Subcutaneous abdominal adipose tissue (tissue), 5 donors: Measurements from ENCODE around the gene DNAJC5G.

Experiments used
- H3K27ac ChIP-seq: one replicate; pipeline ENCODE4 v1.7.0; 2013; ENCODE audit warnings: low read depth, mild to moderate bottlenecking, inconsistent platforms, low read length, moderate library complexity
- H3K27me3 ChIP-seq, 5 donors: one replicate each; pipeline ENCODE4 v1.7.0; 2013; ENCODE audit warnings: low read length in 5 of 5, inconsistent platforms in 1 of 5; ENCODE audit not compliant: control insufficient read depth in 5 of 5, insufficient read depth in 4 of 5
- H3K36me3 ChIP-seq, 5 donors: one replicate each; pipeline ENCODE4 v1.7.0; 2013; ENCODE audit warnings: low read length in 5 of 5; ENCODE audit not compliant: control insufficient read depth in 5 of 5, insufficient read depth in 5 of 5
- H3K4me1 ChIP-seq, 5 donors: one replicate each; pipeline ENCODE4 v1.7.0; 2013; ENCODE audit warnings: low read length in 5 of 5, mild to moderate bottlenecking in 3 of 5, moderate library complexity in 1 of 5; ENCODE audit not compliant: control insufficient read depth in 5 of 5, insufficient read depth in 5 of 5
- H3K4me3 ChIP-seq, 5 donors: one replicate each; pipeline ENCODE4 v1.7.0; 2013; ENCODE audit warnings: low read length in 5 of 5, low read depth in 1 of 5
- H3K9ac ChIP-seq, 5 donors: one replicate each; pipeline ENCODE4 v1.7.0; 2013; ENCODE audit warnings: low read length in 5 of 5, mild to moderate bottlenecking in 4 of 5, moderate library complexity in 3 of 5
- H3K9me3 ChIP-seq, 5 donors: one replicate each; pipeline ENCODE4 v1.7.0; 2013; ENCODE audit warnings: low read length in 5 of 5; ENCODE audit not compliant: control insufficient read depth in 5 of 5
- donor health status: healthy.
- donor health status: healthy.
- donor health status: healthy.
- donor health status: healthy.
- donor health status: healthy.

Gene DNAJC5G

DNA sequence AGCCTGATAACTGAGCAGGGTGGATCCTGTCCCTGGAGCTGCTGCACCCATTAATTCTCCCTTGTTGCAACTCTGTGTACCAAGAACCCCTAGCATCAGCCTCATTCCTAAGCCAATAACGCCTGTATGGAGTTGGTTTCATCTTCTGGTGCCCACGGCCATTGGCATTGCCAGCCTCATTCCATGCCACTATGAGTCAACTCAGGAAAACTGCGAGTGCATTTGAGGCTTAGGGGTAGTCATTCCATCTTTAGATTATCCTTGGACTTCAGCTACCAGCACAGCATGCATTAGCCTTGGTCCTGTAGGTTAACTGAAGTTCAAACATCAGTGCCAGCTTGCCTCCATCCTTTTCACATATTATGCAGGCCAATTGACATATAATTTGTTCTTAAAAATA lies 5.6 kb downstream of the DNAJC5G start:
- Histone ChIP-seq H3K27me3 (peaks cover 5 to 30% (median 16%) of the 10 kb centered on the region in 5 donors), H3K4me1 (no peaks in the 10 kb centered on the region), H3K9ac (no peak overlapping the region), H3K9me3 (no peaks in the 10 kb centered on the region), H3K36me3 (no peaks in the 10 kb centered on the region), H3K27ac (no peak overlapping the region), H3K4me3 (no peak overlapping the region)

DNA sequence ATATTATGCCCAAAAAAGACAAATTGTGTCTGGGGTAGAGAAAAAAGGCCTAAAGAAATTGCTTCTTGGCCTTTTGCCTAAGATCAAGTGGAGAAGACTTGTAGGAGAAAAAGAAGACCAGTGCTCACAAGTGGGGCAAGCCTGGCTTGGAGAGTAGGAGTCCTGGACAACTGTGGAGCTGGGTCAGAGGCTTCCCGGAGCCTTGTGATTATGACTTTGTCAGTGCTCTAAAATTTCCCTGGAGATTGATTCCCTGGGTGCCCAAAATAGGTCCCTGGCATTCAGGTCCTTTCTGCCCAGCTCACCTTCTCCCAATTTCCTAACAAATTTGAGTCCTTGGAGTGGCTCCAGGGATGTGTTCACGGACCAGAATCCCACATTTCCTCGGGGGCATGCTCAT lies 6.2 kb downstream of the DNAJC5G start:
- H3K4me3 ChIP-seq: no peak overlapping the region
- H3K4me1 ChIP-seq: no peaks in the 10 kb centered on the region
- H3K9me3 ChIP-seq: no peaks in the 10 kb centered on the region
- peaks cover 5 to 28% (median 15%) of the 10 kb centered on the region in 5 donors for H3K27me3 ChIP-seq
- no peaks in the 10 kb centered on the region for H3K36me3 ChIP-seq
- H3K27ac ChIP-seq: no peak overlapping the region
- no peak overlapping the region for H3K9ac ChIP-seq

DNA sequence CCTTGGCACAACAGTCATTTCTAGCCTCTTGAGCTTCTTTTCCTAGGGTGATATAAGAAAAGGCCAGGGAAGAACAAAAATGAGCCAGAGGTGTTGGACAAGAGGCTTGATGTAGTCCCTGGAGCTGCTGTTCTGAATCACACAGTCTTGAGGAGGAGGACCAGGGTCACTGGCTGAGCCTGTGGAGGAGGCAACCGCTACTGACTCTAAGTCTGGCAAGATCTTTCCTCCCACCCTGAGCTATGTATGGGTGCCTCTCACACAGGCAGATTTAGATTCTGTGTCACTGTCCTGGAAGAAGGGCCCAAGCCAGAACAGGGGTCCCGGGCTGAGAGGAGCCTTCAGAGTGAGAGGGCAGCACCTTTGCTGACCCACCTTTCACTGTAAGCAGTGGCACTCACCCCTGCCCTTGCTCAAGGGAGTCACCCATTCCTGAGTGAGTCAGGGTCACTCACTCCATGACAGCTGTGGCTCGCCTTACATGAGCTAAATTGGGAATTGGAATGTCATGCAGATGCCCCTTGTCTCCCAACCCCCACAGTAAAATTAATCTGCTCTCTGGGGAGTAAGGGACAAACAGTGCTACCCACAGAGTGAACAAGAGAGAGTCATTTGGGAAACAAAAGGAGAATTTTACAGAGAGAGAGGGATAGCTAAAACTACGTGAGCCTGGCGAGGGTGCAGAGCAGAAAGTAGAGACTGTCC lies 6.8 kb downstream of the DNAJC5G start, which contains the start of gene TRIM54:
TRIM54 (plus strand) TSS at position 575 of the 705 bp plus-strand sequence. CDS start 303 bp downstream, outside the sequence.
- Histone ChIP-seq H3K4me3 (no peak within 1 kb of the TSS), H3K27me3 (peaks cover 5 to 25% (median 15%) of the 10 kb centered on the region in 5 donors), H3K9me3 (no peaks in the 10 kb centered on the region), H3K4me1 (no peaks in the 10 kb centered on the region), H3K36me3 (no peaks in the 10 kb centered on the region), H3K9ac (no peak within 1 kb of the TSS), H3K27ac (no peak within 1 kb of the TSS)

DNA sequence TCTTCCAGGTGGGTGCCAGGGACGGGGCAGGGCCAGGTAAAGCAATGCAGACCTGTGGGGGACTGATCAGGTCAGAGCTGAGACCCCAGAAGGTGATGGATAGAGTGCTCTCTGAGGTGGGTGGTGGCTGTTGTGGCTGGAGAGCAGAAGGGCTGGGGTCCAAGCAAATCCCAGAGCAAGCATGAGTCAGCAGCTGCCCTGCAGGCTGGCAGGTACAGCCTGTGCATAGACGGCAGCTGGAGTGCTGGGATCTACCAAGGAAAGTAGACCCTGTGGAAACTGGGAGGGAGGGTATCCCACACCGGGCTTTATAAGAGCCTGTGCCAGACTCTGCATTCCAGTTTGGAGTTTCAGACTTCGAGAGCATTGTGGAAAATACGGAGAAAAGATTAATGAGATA lies 7.7 kb downstream of the DNAJC5G start:
- Histone ChIP-seq H3K27ac (no peak overlapping the region), H3K4me1 (no peaks in the 10 kb centered on the region)

DNA sequence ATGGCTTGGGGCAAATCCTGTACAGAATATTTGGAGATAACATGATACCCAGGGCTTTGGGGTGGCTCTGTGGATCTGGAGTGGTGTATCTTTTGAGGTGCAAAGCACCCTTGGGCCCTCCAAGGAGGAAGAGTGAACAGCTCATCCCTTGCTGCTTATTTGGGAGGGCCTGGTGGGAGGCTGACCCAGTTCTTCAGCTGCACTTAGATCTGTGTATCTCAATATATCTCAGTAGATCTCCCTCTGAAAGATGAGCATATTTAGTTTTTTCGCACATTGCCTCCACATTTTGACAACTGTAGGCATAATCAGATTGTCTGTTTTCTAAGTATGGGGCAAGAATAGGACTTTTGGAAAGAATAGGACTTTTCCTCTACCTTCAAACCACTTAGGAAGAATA lies 9.8 kb downstream of the DNAJC5G start:
- H3K4me1 ChIP-seq: peaks cover 0 to 4% (median 0%) of the 10 kb centered on the region in 5 donors
- H3K9ac ChIP-seq: no peak overlapping the region
- H3K27ac ChIP-seq: no peak overlapping the region
- no peaks in the 10 kb centered on the region for H3K36me3 ChIP-seq
- no peaks in the 10 kb centered on the region for H3K9me3 ChIP-seq
- H3K27me3 ChIP-seq: peaks cover 0 to 16% (median 8%) of the 10 kb centered on the region in 5 donors
- no peak overlapping the region for H3K4me3 ChIP-seq

More for the DNA sequence above, 7.7 kb downstream of the DNAJC5G start:
- Histone ChIP-seq H3K4me3 (no peak overlapping the region), H3K36me3 (no peaks in the 10 kb centered on the region), H3K9ac (no peak overlapping the region), H3K9me3 (no peaks in the 10 kb centered on the region), H3K27me3 (peaks cover 4 to 20% (median 9%) of the 10 kb centered on the region in 5 donors)

DNA sequence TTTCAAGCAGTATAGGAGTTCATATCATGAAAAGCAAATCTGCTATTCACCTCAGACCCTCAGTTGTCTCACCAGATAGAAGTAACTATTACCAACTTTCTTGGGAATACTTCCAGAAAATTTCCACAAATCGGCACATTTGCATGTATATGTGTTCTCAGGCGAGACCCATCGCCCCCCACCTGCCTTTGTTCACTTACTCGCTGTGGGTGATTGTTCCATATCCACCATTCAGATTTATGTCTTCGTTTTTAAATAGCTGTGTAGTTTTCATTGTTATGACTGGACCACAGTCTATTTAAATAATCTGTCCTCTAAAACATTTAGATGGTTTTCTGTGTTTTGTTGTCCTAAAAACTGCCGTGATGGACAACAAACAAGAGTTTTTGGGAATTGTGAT lies 10.2 kb downstream of the DNAJC5G start:
- Histone ChIP-seq H3K9ac (no peak overlapping the region), H3K27ac (no peak overlapping the region), H3K27me3 (peaks cover under 1 to 16% (median 8%) of the 10 kb centered on the region in 5 donors), H3K4me1 (peaks cover 0 to 4% (median 0%) of the 10 kb centered on the region in 5 donors), H3K36me3 (no peaks in the 10 kb centered on the region), H3K9me3 (no peaks in the 10 kb centered on the region), H3K4me3 (no peak overlapping the region)

DNA sequence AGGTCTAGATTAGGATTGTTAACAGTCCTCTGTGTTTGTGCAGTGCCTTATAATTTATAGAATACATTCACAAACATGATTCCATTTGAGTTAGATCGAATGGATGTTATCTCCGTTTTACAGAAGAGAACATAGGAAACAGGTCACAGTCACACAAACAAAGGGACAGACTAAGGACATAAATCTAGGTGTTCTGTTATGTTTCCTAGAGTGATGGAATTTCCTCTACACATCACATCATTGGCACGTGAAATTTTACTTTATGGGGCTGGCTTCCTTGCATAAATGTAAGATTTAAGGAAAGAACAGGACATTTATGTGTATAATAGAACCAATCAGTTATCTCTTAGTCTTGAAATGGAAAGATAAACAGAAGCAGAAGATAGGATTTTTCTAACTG lies 13.4 kb downstream of the DNAJC5G start:
- Histone ChIP-seq H3K27ac (no peak overlapping the region), H3K4me1 (peaks cover 0 to 8% (median 0%) of the 10 kb centered on the region in 5 donors)

DNA sequence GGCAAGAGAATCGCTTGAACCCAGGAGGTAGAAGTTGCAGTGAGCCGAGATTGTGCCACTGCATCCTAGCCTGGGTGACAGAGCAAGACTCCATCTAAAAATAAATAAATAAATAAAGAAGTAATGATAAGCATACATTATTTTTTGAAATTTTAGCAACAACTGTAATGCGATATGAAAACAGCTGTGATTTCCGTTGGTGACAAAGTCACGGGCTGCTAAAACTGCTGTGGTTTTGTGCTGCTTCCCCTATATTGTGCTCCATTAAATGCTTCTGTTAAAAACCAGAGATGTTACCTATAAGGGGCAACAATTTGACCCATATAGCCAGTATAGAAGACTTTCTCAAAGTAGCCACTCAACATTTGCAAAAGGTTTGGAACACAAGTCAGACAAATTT lies 15.3 kb downstream of the DNAJC5G start:
- Histone ChIP-seq H3K9ac (no peak overlapping the region), H3K27ac (no peak overlapping the region), H3K27me3 (peaks cover 6 to 9% (median 7%) of the 10 kb centered on the region in 5 donors), H3K4me1 (peaks cover 0 to 8% (median 0%) of the 10 kb centered on the region in 5 donors), H3K36me3 (no peaks in the 10 kb centered on the region), H3K4me3 (no peak overlapping the region), H3K9me3 (no peaks in the 10 kb centered on the region)

More for the DNA sequence above, 13.4 kb downstream of the DNAJC5G start:
- Histone ChIP-seq H3K9ac (no peak overlapping the region), H3K27me3 (peaks cover 5 to 9% (median 7%) of the 10 kb centered on the region in 5 donors), H3K4me3 (no peak overlapping the region), H3K36me3 (no peaks in the 10 kb centered on the region), H3K9me3 (no peaks in the 10 kb centered on the region)

DNA sequence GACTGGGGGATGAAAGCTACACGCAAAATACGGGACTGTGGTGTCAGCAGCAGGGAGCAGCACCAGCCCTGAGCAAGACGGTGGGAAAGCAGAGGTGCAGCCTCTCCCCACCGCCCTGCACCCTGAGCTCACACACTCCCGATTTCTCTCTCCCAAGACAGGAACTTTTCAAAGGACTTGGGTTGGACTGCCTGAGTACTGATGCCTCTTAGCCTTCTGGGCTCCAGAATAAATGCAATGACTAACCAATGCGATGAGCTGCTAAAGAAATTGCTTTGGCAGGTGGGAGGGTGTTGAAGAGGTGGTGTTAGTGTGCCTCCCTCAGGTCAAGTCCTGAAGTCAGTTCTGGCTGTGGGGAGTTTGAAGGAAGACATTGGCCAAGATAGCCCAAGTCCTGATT lies 16.6 kb downstream of the DNAJC5G start:
- Histone ChIP-seq H3K4me3 (no peak overlapping the region), H3K9ac (no peak overlapping the region), H3K27me3 (peaks cover 6 to 9% (median 7%) of the 10 kb centered on the region in 5 donors), H3K4me1 (peaks cover 0 to 8% (median 0%) of the 10 kb centered on the region in 5 donors), H3K9me3 (no peaks in the 10 kb centered on the region), H3K27ac (no peak overlapping the region), H3K36me3 (no peaks in the 10 kb centered on the region)

DNA sequence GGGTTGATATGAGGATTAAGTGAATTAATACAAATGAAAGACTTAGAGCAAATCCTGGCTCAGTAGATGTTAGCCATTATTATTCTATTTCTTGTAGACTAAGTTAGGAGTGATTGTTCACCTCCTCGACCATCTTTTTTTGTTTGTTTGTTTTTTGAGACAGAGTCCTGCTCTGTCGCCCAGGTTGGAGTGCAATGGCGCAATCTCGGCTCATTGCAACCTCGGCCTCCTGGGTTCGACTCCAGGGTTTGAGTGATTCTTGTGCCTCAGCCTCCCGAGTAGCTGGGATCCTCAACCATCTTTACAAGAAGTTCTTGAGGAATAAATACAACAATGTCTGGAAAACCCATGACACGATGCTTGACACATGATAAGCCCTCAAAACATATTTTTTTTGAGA lies 19.7 kb downstream of the DNAJC5G start:
- Histone ChIP-seq H3K9ac (no peak overlapping the region), H3K4me3 (no peak overlapping the region), H3K36me3 (no peaks in the 10 kb centered on the region), H3K9me3 (no peaks in the 10 kb centered on the region), H3K27me3 (peaks cover 7 to 14% (median 11%) of the 10 kb centered on the region in 5 donors), H3K4me1 (peaks cover 0 to 4% (median 0%) of the 10 kb centered on the region in 5 donors), H3K27ac (no peak overlapping the region)
